Measurements from ENCODE around the gene PPP1R15A.

- TF ChIP-seq, protein P1, sequence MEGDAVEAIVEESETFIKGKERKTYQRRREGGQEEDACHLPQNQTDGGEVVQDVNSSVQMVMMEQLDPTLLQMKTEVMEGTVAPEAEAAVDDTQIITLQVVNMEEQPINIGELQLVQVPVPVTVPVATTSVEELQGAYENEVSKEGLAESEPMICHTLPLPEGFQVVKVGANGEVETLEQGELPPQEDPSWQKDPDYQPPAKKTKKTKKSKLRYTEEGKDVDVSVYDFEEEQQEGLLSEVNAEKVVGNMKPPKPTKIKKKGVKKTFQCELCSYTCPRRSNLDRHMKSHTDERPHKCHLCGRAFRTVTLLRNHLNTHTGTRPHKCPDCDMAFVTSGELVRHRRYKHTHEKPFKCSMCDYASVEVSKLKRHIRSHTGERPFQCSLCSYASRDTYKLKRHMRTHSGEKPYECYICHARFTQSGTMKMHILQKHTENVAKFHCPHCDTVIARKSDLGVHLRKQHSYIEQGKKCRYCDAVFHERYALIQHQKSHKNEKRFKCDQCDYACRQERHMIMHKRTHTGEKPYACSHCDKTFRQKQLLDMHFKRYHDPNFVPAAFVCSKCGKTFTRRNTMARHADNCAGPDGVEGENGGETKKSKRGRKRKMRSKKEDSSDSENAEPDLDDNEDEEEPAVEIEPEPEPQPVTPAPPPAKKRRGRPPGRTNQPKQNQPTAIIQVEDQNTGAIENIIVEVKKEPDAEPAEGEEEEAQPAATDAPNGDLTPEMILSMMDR (conservative IDR thresholded peaks at IDR 0.05 in 1 of 2, IDR thresholded peaks at IDR 0.05 in 1 of 2; ENCODE audit: low read depth in 1 of 2, low read length in 2 of 2) = no peak
- no peak for TF ChIP-seq EZH2 (IDR thresholded peaks at IDR 0.05; ENCODE audit: low read length, missing control alignments)
Observed at GRCh38 chr19:48826606-48827020, 45.6 kb upstream of the PPP1R15A start.

Data from fibroblast of lung (primary cell).